WTC11 (cell line): ENCODE results near the gene DOC2A. TPM values are rescaled to one million over a fixed set of nuclear protein-coding genes. Genes with fewer than 3 reads are reported as not detected.

Source experiments
- ATAC-seq: fragments of 200-7000 bp; cut with Tn5 transposase; 2 replicates; pipeline ENCODE4 v1.10.0; 2021; ENCODE audit warnings: mild to moderate bottlenecking, moderate library complexity
- CTCF ChIA-PET: fragments of 300-600 bp; sonication (Branson Sonifier 250); formaldehyde crosslinking; loops from one replicate; lab custom pipeline; 2021; ENCODE audit warnings: antibody characterized with exemption; lab: Charles Lee
- POLR2A ChIA-PET: fragments of 350-600 bp; sonication (Branson Sonifier 250); formaldehyde crosslinking; loops from one replicate; lab custom pipeline; 2021; ENCODE audit warnings: antibody characterized with exemption; lab: Charles Lee
- DNase-seq: peaks from one replicate; pipeline ENCODE4 v3.0.0; 2021; ENCODE audit warnings: low spot score
- H3K27ac Mint-ChIP-seq: 2 replicates; pipeline ENCODE4 v1.8.0; 2021; ENCODE audit warnings: mixed read lengths
- H3K27me3 Mint-ChIP-seq: 2 replicates; pipeline ENCODE4 v1.8.0; 2021; ENCODE audit warnings: low read depth, mild to moderate bottlenecking, moderate library complexity, mixed read lengths
- H3K36me3 Mint-ChIP-seq: 2 replicates; pipeline ENCODE4 v1.8.0; 2021; ENCODE audit warnings: mixed read lengths
- H3K4me1 Mint-ChIP-seq: 2 replicates; pipeline ENCODE4 v1.8.0; 2022; ENCODE audit warnings: mixed read lengths
- H3K4me3 Mint-ChIP-seq: 2 replicates; pipeline ENCODE4 v1.8.0; 2021; ENCODE audit warnings: mild to moderate bottlenecking, moderate library complexity, mixed read lengths
- H3K9me3 Mint-ChIP-seq: 2 replicates; pipeline ENCODE4 v1.8.0; 2021; ENCODE audit warnings: mixed read lengths
- FOXP1 ChIP-seq: sonication (generic); formaldehyde crosslinking; IDR thresholded peaks from 2 replicates; pipeline ENCODE4 v1.8.0; 2022; ENCODE audit warnings: missing genetic modification reagents, mild to moderate bottlenecking, moderate library complexity, borderline replicate concordance
- HMGA2 ChIP-seq: fragments of 250-450 bp; sonication (Bioruptor Pico); IDR thresholded peaks from 2 replicates; pipeline ENCODE4 v1.4.0; 2021; ENCODE audit warnings: mild to moderate bottlenecking, moderate library complexity
- JUN ChIP-seq: sonication (generic); formaldehyde crosslinking; IDR thresholded peaks from 2 replicates; pipeline ENCODE4 v1.8.0; 2023; ENCODE audit warnings: mild to moderate bottlenecking, missing genetic modification reagents
- NR2C2 ChIP-seq: sonication (generic); formaldehyde crosslinking; IDR thresholded peaks from 2 replicates; pipeline ENCODE4 v1.8.0; 2022; ENCODE audit warnings: mild to moderate bottlenecking, missing genetic modification reagents
- SMAD3 ChIP-seq: sonication (generic); formaldehyde crosslinking; IDR thresholded peaks from 2 replicates; pipeline ENCODE4 v1.8.0; 2022; ENCODE audit warnings: missing genetic modification reagents, mild to moderate bottlenecking, borderline replicate concordance
- TCF7 ChIP-seq: sonication (generic); formaldehyde crosslinking; IDR thresholded peaks from 2 replicates; pipeline ENCODE4 v1.8.0; 2022; ENCODE audit warnings: mild to moderate bottlenecking, low read depth, missing genetic modification reagents, moderate library complexity
- TEAD4 ChIP-seq: sonication (generic); formaldehyde crosslinking; IDR thresholded peaks from 2 replicates; pipeline ENCODE4 v1.8.0; 2022; ENCODE audit warnings: mild to moderate bottlenecking, missing genetic modification reagents
- ZNF219 ChIP-seq: sonication (generic); formaldehyde crosslinking; IDR thresholded peaks from 2 replicates; pipeline ENCODE4 v1.8.0; 2023; ENCODE audit warnings: missing genetic modification reagents, mild to moderate bottlenecking, borderline replicate concordance
- total RNA-seq: library from RNA; stranded (reverse); gene quantifications from 3 replicates; pipeline ENCODE4 v1.2.3, GENCODE V29; 2021
- TF ChIP-seq, protein P1 (sequence below): fragments of 250-450 bp; sonication (Bioruptor Pico); conservative IDR thresholded peaks from 2 replicates; pipeline ENCODE4 v1.9.0; 2021; ENCODE audit warnings: mild to moderate bottlenecking
- TF ChIP-seq, protein P2 (sequence below): sonication (generic); formaldehyde crosslinking; IDR thresholded peaks from 2 replicates; pipeline ENCODE4 v1.8.1; 2022; ENCODE audit warnings: mild to moderate bottlenecking, missing genetic modification reagents, moderate library complexity, borderline replicate concordance
- TF ChIP-seq, protein P3 (sequence below): fragments of 250-450 bp; sonication (Bioruptor Pico); IDR thresholded peaks from 2 replicates; pipeline ENCODE4 v1.9.0; 2021; ENCODE audit warnings: mild to moderate bottlenecking, borderline replicate concordance
- TF ChIP-seq, protein P4 (sequence below): sonication (generic); formaldehyde crosslinking; IDR thresholded peaks from 2 replicates; pipeline ENCODE4 v1.8.0; 2023; ENCODE audit warnings: missing genetic modification reagents, mild to moderate bottlenecking, borderline replicate concordance
- TF ChIP-seq, protein P5 (sequence below): sonication (generic); formaldehyde crosslinking; IDR thresholded peaks from 2 replicates; pipeline ENCODE4 v1.8.0; 2022; ENCODE audit warnings: mild to moderate bottlenecking, missing genetic modification reagents
- TF ChIP-seq, protein P6 (sequence below): sonication (generic); formaldehyde crosslinking; IDR thresholded peaks from 2 replicates; pipeline ENCODE4 v1.8.1; 2023; ENCODE audit warnings: mild to moderate bottlenecking, missing genetic modification reagents
- TF ChIP-seq, protein P7 (sequence below): sonication (generic); formaldehyde crosslinking; IDR thresholded peaks from 2 replicates; pipeline ENCODE4 v1.8.1; 2022; ENCODE audit warnings: mild to moderate bottlenecking, moderate library complexity, missing genetic modification reagents

DOC2A gene
- total RNA-seq, 1 experiment from 2014 or later = 10.8 TPM

DNA sequence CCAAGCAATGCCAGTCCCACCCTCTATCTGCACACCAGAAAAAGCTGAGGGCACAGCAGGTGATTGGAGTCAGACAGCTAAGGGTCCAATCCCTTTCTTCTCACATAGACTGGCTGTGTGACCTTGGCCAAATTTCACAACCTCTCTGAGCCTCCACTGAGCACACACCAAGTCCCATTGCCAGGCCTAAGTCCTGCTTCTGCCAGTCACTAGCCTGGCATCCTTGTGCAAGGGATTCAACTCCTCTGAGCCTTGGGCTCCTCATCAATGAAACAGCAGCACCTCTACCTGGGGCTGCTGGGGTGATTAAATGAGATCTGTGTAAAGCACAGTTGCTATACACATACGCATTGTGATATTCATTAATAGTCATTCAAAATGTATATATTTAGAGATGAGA is 35.8 kb upstream of the DOC2A start (continued):
- TF ChIP-seq, protein P1, sequence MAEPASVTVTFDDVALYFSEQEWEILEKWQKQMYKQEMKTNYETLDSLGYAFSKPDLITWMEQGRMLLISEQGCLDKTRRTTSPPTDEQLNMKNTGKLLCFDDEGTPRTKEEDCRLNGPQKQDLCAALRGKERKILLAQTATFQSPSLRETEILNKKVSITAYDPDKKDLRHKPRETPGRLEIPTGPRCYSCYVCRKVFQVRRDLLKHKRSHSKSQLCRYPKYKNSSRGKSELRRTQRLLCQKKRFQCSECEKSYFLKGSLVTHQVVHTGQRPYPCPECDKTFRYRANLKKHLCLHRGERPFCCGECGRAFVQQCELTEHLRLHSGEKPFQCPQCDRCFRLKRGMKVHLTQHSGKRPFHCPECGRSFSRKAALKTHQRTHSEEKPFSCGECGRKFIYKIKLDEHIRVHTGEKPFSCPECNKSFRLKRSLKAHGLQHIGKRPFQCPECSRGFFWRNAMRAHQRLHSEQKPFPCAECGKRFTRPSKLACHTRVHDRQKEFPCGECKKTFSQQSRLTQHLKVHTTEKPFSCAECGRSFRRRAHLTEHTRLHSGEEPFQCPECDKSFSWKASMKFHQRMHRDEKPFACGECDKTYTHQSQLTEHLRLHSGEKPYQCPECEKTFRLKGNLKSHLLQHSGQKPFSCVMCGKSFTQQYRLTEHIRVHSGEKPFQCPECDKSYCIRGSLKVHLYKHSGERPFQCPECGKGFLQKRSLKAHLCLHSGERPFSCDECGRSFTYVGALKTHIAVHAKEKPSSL (CRISPR knock-in tag) = no peak
- TF ChIP-seq, protein P2, sequence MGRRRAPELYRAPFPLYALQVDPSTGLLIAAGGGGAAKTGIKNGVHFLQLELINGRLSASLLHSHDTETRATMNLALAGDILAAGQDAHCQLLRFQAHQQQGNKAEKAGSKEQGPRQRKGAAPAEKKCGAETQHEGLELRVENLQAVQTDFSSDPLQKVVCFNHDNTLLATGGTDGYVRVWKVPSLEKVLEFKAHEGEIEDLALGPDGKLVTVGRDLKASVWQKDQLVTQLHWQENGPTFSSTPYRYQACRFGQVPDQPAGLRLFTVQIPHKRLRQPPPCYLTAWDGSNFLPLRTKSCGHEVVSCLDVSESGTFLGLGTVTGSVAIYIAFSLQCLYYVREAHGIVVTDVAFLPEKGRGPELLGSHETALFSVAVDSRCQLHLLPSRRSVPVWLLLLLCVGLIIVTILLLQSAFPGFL = no peak
- TF ChIP-seq, protein P3, sequence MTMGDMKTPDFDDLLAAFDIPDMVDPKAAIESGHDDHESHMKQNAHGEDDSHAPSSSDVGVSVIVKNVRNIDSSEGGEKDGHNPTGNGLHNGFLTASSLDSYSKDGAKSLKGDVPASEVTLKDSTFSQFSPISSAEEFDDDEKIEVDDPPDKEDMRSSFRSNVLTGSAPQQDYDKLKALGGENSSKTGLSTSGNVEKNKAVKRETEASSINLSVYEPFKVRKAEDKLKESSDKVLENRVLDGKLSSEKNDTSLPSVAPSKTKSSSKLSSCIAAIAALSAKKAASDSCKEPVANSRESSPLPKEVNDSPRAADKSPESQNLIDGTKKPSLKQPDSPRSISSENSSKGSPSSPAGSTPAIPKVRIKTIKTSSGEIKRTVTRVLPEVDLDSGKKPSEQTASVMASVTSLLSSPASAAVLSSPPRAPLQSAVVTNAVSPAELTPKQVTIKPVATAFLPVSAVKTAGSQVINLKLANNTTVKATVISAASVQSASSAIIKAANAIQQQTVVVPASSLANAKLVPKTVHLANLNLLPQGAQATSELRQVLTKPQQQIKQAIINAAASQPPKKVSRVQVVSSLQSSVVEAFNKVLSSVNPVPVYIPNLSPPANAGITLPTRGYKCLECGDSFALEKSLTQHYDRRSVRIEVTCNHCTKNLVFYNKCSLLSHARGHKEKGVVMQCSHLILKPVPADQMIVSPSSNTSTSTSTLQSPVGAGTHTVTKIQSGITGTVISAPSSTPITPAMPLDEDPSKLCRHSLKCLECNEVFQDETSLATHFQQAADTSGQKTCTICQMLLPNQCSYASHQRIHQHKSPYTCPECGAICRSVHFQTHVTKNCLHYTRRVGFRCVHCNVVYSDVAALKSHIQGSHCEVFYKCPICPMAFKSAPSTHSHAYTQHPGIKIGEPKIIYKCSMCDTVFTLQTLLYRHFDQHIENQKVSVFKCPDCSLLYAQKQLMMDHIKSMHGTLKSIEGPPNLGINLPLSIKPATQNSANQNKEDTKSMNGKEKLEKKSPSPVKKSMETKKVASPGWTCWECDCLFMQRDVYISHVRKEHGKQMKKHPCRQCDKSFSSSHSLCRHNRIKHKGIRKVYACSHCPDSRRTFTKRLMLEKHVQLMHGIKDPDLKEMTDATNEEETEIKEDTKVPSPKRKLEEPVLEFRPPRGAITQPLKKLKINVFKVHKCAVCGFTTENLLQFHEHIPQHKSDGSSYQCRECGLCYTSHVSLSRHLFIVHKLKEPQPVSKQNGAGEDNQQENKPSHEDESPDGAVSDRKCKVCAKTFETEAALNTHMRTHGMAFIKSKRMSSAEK = no peak
- no peak for TF ChIP-seq FOXP1

DNA sequence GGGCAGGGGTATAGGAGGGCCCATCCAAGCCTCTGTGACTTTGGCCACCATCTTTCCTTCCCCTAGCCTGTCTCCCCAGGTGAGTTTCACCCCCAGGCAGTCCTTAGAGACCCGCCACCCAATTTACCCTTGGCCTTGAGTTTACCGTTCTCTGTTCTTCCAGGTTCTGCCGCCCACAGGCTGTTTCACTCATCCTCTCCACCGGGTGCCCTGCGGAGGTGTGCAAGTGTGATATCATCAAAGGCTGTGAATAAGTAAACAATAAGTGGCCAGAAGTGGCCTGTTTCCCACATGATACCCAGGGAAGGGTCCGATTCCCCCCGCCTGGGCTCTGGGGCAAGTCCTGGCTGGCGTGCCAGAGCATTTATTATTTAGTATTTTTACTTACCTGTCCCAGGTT is 35.4 kb upstream of the DOC2A start:
- POLR2A ChIA-PET = no interaction called here
- DNase-seq (no peak), ATAC-seq (no peak)
- Mint-ChIP-seq H3K27ac (no peak overlapping the region), H3K4me1 (no peaks in the 10 kb centered on the region), H3K4me3 (no peak overlapping the region), H3K27me3 (peaks cover 32% of the 10 kb centered on the region), H3K36me3 (no peaks in the 10 kb centered on the region), H3K9me3 (no peaks in the 10 kb centered on the region)
- TF ChIP-seq, protein P4, sequence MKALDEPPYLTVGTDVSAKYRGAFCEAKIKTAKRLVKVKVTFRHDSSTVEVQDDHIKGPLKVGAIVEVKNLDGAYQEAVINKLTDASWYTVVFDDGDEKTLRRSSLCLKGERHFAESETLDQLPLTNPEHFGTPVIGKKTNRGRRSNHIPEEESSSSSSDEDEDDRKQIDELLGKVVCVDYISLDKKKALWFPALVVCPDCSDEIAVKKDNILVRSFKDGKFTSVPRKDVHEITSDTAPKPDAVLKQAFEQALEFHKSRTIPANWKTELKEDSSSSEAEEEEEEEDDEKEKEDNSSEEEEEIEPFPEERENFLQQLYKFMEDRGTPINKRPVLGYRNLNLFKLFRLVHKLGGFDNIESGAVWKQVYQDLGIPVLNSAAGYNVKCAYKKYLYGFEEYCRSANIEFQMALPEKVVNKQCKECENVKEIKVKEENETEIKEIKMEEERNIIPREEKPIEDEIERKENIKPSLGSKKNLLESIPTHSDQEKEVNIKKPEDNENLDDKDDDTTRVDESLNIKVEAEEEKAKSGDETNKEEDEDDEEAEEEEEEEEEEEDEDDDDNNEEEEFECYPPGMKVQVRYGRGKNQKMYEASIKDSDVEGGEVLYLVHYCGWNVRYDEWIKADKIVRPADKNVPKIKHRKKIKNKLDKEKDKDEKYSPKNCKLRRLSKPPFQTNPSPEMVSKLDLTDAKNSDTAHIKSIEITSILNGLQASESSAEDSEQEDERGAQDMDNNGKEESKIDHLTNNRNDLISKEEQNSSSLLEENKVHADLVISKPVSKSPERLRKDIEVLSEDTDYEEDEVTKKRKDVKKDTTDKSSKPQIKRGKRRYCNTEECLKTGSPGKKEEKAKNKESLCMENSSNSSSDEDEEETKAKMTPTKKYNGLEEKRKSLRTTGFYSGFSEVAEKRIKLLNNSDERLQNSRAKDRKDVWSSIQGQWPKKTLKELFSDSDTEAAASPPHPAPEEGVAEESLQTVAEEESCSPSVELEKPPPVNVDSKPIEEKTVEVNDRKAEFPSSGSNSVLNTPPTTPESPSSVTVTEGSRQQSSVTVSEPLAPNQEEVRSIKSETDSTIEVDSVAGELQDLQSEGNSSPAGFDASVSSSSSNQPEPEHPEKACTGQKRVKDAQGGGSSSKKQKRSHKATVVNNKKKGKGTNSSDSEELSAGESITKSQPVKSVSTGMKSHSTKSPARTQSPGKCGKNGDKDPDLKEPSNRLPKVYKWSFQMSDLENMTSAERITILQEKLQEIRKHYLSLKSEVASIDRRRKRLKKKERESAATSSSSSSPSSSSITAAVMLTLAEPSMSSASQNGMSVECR (CRISPR knock-in tag) = no peak
- TF ChIP-seq SMAD3 = no peak
- TF ChIP-seq TCF7 (CRISPR knock-in tag) = no peak
- TF ChIP-seq HMGA2 (CRISPR knock-in tag) = no peak
- TF ChIP-seq ZNF219 (CRISPR knock-in tag) = no peak
- no peak for TF ChIP-seq JUN (CRISPR knock-in tag)
- TF ChIP-seq, protein P5, sequence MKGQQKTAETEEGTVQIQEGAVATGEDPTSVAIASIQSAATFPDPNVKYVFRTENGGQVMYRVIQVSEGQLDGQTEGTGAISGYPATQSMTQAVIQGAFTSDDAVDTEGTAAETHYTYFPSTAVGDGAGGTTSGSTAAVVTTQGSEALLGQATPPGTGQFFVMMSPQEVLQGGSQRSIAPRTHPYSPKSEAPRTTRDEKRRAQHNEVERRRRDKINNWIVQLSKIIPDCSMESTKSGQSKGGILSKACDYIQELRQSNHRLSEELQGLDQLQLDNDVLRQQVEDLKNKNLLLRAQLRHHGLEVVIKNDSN (CRISPR knock-in tag) = no peak
- TF ChIP-seq, protein P6, sequence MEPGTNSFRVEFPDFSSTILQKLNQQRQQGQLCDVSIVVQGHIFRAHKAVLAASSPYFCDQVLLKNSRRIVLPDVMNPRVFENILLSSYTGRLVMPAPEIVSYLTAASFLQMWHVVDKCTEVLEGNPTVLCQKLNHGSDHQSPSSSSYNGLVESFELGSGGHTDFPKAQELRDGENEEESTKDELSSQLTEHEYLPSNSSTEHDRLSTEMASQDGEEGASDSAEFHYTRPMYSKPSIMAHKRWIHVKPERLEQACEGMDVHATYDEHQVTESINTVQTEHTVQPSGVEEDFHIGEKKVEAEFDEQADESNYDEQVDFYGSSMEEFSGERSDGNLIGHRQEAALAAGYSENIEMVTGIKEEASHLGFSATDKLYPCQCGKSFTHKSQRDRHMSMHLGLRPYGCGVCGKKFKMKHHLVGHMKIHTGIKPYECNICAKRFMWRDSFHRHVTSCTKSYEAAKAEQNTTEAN = no peak
- no peak for TF ChIP-seq TEAD4 (CRISPR knock-in tag)
- TF ChIP-seq NR2C2 (CRISPR knock-in tag) = no peak
- TF ChIP-seq, protein P7, sequence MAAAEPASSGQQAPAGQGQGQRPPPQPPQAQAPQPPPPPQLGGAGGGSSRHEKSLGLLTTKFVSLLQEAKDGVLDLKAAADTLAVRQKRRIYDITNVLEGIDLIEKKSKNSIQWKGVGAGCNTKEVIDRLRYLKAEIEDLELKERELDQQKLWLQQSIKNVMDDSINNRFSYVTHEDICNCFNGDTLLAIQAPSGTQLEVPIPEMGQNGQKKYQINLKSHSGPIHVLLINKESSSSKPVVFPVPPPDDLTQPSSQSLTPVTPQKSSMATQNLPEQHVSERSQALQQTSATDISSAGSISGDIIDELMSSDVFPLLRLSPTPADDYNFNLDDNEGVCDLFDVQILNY (CRISPR knock-in tag) = no peak
- CTCF ChIA-PET = interaction anchor here (2.3 kb wide), 1 partner anchor 14 kb away, joined by 10 read pairs; no protein-coding TSS in a partner anchor
